Fibroblast of the aortic adventitia (primary cell): ENCODE measurements around the gene SGMS2. TPM values are rescaled to one million over a fixed set of nuclear protein-coding genes. Genes with fewer than 3 reads are reported as not detected.

Experiments used
- DNase-seq: peaks from one replicate; pipeline ENCODE4 v3.0.0-alpha.2; 2010; ENCODE audit warnings: low read depth
- H3K4me3 ChIP-seq: 2 replicates; pipeline ENCODE4 v1.5.1; 2011; ENCODE audit warnings: low read depth, mild to moderate bottlenecking, control low read depth, low read length, moderate library complexity
- total RNA-seq: library from RNA; depleted of rRNA; stranded (reverse); fragments of >200 nt; gene quantifications from 2 replicates; pipeline ENCODE4 v1.2.3, GENCODE V29; 2012; ENCODE audit warnings: low replicate concordance
- TF ChIP-seq, protein P1 (sequence below): IDR thresholded peaks from 2 replicates; pipeline ENCODE4 v1.5.1; 2011; ENCODE audit warnings: mild to moderate bottlenecking, low read length, control low read depth, inconsistent platforms; ENCODE audit not compliant: insufficient read depth

Gene SGMS2
- total RNA-seq, 1 donor = 145 TPM

DNA sequence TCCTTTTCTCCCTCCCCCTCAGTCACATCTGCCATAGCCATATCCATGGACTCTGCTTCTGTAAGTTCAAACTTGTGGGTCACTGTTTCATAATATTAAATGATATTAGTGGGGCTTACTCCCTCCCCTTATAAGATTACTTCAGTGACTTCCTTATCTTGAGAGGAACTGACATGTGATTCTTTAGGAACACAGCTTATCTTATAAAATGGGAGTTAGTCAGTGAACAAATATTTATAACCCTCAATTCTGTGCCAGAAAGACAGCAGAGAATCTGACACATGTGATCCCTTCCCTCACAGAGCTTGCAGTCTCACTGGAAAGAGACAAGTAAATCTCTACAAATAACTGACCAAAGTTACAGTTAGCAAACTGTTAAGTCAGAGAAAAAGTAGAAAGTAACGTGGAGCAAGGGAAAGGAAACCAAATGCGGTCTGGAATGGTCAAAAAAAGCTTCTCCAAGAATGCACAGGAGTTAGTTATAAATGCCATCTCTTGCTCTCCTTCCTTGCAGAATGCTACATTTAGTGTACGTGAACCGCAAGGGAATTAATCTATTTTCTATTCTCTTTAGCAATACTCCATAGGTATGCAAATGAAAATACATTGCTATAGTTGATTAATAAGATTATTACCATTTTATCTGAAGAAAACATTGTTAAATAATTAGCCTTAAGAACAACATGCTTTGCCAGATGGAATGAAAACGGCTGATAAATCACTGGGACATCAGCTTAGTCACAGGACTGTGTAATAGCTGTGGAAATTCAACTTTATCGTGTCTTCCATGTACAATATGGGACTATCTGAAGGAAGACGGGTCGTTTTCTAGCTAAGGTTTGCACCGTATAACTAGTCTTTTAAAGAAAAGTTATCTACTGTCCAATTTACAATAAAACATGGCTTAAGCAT, 29.0 kb downstream of the SGMS2 start:
- TF ChIP-seq, protein P1, sequence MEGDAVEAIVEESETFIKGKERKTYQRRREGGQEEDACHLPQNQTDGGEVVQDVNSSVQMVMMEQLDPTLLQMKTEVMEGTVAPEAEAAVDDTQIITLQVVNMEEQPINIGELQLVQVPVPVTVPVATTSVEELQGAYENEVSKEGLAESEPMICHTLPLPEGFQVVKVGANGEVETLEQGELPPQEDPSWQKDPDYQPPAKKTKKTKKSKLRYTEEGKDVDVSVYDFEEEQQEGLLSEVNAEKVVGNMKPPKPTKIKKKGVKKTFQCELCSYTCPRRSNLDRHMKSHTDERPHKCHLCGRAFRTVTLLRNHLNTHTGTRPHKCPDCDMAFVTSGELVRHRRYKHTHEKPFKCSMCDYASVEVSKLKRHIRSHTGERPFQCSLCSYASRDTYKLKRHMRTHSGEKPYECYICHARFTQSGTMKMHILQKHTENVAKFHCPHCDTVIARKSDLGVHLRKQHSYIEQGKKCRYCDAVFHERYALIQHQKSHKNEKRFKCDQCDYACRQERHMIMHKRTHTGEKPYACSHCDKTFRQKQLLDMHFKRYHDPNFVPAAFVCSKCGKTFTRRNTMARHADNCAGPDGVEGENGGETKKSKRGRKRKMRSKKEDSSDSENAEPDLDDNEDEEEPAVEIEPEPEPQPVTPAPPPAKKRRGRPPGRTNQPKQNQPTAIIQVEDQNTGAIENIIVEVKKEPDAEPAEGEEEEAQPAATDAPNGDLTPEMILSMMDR = no peak
- DNase-seq = peak; percentile 95
- peak overlapping the region; percentile 23 for H3K4me3 ChIP-seq

DNA sequence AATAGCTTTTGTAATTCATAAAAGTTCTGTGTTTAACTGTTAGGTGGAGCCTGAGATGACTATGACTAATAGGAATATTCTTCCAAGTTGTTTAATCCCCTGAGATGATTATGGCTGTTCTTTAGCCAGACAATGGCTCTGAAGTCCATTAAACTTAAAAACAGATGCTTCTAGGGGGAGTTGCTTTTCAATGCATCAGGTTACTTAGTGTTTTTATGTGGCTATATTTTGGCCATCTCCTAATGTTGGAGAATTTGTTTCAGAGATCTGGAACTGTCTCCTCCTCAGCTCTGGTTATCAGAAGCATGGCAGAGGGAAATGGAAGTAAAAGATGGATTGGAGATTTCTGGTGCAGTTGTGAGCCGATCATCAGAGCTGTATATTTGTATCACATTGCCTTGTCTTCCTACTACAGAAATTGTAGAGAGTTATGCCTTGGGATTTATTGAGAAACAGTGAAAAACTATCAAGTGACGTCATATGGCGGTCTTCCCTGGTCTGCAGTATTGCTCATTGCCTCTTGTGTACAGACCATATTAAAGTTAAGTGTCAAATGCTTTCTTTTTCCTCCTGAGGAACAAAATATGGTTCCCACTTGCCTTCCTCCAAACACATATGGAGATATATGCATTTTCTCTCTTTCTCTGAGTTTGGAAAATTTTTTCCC, 29.8 kb downstream of the SGMS2 start:
- H3K4me3 ChIP-seq = peak overlapping the region; percentile 53
- peak; percentile 91 for DNase-seq
- TF ChIP-seq, protein P1 = no peak

DNA sequence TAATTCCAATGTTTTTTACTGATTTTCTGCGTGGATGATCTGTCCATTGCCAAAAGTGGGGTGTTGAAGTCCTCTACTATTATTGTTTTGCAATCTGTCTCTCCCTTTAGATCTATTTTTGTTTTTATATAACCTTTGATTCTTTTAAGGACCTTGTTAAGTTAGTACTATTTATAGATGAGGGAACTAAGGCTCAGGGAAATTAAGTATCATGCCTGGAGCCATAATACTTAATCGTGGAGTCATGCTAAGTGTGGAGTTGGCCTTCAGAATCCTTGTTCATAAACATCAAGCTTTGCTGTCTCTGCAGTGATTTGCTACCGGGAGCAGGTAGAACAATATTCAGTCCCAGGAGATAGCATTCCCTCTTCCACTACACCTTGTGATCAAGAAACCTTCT, 31.0 kb downstream of the SGMS2 start:
- no peak for DNase-seq
- no peak overlapping the region for H3K4me3 ChIP-seq
- TF ChIP-seq, protein P1 = no peak

DNA sequence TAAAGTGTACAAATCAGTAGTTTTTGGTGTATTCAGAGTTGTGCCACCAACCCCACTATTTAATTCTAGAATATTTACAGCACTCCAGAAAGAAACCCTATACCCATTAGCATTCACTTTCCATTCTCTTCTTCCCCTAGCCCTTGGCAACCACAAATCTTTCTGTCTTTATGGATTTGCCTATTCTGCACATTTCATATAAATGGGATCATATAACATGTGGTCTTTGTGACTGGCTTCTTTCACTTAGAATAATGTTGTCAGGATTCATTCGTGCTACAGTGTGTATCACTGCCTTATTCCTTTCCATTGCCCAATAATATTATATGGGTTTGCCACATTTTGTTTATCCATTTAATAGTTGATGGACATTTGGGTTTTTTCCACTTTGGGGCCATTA, 32.2 kb downstream of the SGMS2 start:
- no peak overlapping the region for H3K4me3 ChIP-seq
- TF ChIP-seq, protein P1 = no peak
- no peak for DNase-seq

DNA sequence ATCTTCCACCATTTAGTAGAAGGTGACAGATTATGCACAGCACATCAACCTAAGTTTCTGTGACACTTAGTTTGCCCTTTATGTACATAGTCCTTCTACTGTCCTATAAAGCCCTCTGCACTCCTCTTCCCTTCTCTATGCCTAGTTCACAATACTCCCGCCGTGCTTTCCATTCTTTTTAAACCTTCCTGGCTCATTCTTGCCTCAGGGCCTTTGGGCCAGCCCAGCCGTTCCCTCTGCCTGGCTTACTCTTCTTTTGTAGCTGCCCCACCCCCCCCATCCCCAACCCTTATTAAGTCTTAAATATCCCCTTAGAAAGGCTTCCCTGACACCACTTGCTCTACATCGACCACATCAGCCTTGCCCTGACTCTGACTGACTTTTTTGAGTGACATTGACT, 33.0 kb downstream of the SGMS2 start:
- TF ChIP-seq, protein P1 = no peak
- H3K4me3 ChIP-seq = no peak overlapping the region

DNA sequence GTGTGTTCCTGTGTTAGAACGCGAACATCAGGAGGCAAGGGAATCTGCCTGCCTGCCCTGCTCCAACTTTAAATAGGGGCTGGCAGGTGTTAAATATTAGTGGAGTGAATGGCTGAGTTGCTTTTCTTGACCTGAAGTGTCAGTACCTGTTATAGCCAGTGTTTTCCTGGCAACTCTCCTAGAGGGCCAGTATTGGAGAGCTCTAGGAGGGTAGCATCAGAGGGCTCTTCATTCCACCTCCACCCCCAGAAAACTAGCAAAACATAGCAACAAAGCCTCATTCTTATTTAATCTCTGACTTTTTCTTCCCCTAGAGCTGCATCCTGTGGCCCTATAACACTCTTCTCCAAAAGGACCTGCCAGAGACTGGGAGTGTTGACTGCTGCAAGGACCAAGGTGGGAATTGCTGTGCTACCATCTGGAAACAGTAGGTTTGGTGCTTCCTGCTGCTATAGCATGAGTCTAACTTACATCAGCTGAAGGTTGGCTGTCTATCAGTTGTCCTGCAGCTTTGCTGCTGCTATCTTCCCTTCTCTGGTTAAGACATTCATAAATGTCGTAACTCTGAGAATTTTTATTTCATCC, 33.5 kb downstream of the SGMS2 start:
- no peak overlapping the region for H3K4me3 ChIP-seq
- TF ChIP-seq, protein P1 = no peak
- DNase-seq = no peak

More for the DNA sequence above, 33.0 kb downstream of the SGMS2 start:
- no peak for DNase-seq
